ENCODE results near the gene PTGES2. TPM values are rescaled to one million over a fixed set of nuclear protein-coding genes. Genes with fewer than 3 reads are reported as not detected.

The PTGES2 gene
- total RNA-seq, 1 experiment from 2014 or later: 76.8 TPM

DNA sequence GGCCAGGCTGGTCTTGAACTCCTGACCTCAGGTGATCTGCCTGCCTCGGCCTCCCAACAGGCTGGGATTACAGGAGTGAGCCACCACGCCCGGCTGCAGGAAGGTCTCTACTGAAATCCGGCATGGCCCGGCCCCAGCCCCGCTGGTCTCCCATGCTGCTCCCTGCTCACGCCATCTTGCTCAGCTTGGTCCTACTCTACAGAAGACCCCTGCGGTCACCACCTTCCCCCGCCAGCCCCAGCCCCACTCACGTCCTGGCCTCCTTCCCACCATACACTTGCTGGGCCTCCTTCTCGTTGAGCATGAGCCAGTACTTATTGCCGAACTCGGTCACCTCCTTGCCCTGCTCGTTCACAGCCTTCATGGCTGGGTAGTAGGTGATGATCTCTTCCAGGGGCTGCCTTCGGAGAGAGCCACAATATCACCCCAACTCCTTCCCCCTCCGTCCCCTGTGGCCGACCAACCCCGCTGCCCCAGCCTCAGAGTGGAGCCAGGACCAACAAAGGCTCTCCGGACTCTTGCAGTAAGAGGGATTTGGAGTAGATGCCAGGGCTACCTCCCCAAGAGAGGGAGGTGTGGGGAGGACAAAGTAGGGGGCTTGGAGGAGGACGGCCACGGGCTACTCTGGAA, 4.0 kb downstream of the PTGES2 start:
- BruUV-seq (replicated peaks): no TSS peak
- Histone ChIP-seq H3K27me3 (ENCODE audit: control insufficient read depth, insufficient read depth, low read length) (no peaks in the 10 kb centered on the region), H3K4me3 (ENCODE audit: low read depth in 2 of 2, low read length in 2 of 2) (no peak overlapping the region), H3K4me1 (ENCODE audit: control insufficient read depth, insufficient read depth, low read length) (0 out of 2 replicates have a peak, but pooled peaks cover 3% of the 10 kb centered on the region), H3K36me3 (ENCODE audit: control insufficient read depth, insufficient read depth, low read length) (peaks cover under 1% of the 10 kb centered on the region; the same call in 1 of the 2 replicates), H3K9me3 (ENCODE audit: control insufficient read depth, insufficient read depth, low read depth, low read length) (no peaks in the 10 kb centered on the region), H3K27ac (ENCODE audit: low read length) (no peak overlapping the region)
- no peak for DNase-seq (ENCODE audit: low read depth, low spot score)
- no peak for ATAC-seq
- in situ Hi-C loops (cut with HindIII; ENCODE audit: low pct_unique_long_range_greater_than_20kb, low sequenced_read_pairs) (no loop called here), intact Hi-C loops (cut with micrococcal nuclease; ENCODE audit: unreplicated experiment) (no loop called here)
- ChIA-PET CTCF (no interaction called here), POLR2A (no interaction called here)
- TF ChIP-seq POLR2AphosphoS5 (IDR thresholded peaks at IDR 0.05; ENCODE audit: low read depth, low read length) (no peak), SIN3A (IDR thresholded peaks at IDR 0.05; ENCODE audit: borderline replicate concordance, insufficient read depth, low read depth, low read length) (no peak), TCF7L2 (IDR thresholded peaks at IDR 0.05; ENCODE audit: low read depth, low read length) (no peak)
- TF ChIP-seq, protein P1, sequence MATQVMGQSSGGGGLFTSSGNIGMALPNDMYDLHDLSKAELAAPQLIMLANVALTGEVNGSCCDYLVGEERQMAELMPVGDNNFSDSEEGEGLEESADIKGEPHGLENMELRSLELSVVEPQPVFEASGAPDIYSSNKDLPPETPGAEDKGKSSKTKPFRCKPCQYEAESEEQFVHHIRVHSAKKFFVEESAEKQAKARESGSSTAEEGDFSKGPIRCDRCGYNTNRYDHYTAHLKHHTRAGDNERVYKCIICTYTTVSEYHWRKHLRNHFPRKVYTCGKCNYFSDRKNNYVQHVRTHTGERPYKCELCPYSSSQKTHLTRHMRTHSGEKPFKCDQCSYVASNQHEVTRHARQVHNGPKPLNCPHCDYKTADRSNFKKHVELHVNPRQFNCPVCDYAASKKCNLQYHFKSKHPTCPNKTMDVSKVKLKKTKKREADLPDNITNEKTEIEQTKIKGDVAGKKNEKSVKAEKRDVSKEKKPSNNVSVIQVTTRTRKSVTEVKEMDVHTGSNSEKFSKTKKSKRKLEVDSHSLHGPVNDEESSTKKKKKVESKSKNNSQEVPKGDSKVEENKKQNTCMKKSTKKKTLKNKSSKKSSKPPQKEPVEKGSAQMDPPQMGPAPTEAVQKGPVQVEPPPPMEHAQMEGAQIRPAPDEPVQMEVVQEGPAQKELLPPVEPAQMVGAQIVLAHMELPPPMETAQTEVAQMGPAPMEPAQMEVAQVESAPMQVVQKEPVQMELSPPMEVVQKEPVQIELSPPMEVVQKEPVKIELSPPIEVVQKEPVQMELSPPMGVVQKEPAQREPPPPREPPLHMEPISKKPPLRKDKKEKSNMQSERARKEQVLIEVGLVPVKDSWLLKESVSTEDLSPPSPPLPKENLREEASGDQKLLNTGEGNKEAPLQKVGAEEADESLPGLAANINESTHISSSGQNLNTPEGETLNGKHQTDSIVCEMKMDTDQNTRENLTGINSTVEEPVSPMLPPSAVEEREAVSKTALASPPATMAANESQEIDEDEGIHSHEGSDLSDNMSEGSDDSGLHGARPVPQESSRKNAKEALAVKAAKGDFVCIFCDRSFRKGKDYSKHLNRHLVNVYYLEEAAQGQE (IDR thresholded peaks at IDR 0.05; ENCODE audit: insufficient read depth in 1 of 2, low read depth in 2 of 2, low read length in 1 of 2): no peak
- TF ChIP-seq, protein P2, sequence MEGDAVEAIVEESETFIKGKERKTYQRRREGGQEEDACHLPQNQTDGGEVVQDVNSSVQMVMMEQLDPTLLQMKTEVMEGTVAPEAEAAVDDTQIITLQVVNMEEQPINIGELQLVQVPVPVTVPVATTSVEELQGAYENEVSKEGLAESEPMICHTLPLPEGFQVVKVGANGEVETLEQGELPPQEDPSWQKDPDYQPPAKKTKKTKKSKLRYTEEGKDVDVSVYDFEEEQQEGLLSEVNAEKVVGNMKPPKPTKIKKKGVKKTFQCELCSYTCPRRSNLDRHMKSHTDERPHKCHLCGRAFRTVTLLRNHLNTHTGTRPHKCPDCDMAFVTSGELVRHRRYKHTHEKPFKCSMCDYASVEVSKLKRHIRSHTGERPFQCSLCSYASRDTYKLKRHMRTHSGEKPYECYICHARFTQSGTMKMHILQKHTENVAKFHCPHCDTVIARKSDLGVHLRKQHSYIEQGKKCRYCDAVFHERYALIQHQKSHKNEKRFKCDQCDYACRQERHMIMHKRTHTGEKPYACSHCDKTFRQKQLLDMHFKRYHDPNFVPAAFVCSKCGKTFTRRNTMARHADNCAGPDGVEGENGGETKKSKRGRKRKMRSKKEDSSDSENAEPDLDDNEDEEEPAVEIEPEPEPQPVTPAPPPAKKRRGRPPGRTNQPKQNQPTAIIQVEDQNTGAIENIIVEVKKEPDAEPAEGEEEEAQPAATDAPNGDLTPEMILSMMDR (IDR thresholded peaks at IDR 0.05): no peak

DNA sequence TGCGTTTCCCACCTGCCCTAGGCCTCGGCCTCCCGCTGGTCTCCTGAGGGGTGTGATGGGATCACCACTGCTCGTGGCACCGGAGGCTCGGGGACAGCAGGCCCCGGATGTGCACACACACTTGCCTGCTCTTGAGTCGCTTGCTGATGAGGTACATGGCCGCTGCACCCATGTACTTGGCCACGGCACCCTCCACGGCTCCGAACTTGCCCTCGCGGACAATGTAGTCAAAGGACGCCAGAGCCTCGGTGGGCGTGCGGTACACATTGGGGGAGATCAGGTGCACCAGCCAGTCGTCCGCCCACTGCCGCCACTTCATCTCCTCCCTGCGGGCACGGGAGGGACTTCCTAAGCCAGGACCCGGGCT, 4.7 kb downstream of the PTGES2 start:
- no peaks in the 10 kb centered on the region for H3K27me3 ChIP-seq (ENCODE audit: control insufficient read depth, insufficient read depth, low read length)
- in situ Hi-C loops (cut with HindIII; ENCODE audit: low pct_unique_long_range_greater_than_20kb, low sequenced_read_pairs) (no loop called here), intact Hi-C loops (cut with micrococcal nuclease; ENCODE audit: unreplicated experiment) (no loop called here)
- no peaks in the 10 kb centered on the region; the same call in 1 of the 2 replicates for H3K36me3 ChIP-seq (ENCODE audit: control insufficient read depth, insufficient read depth, low read length)
- no peak overlapping the region for H3K27ac ChIP-seq (ENCODE audit: low read length)
- POLR2A ChIA-PET: no interaction called here
- no peaks in the 10 kb centered on the region for H3K9me3 ChIP-seq (ENCODE audit: control insufficient read depth, insufficient read depth, low read depth, low read length)
- DNase-seq (ENCODE audit: low read depth, low spot score): no peak
- peaks cover 3% of the 10 kb centered on the region; the same call in 1 of the 2 replicates for H3K4me1 ChIP-seq (ENCODE audit: control insufficient read depth, insufficient read depth, low read length)
- ATAC-seq: no peak
- TF ChIP-seq TCF7L2 (IDR thresholded peaks at IDR 0.05; ENCODE audit: low read depth, low read length) (no peak), SIN3A (IDR thresholded peaks at IDR 0.05; ENCODE audit: borderline replicate concordance, insufficient read depth, low read depth, low read length) (no peak), POLR2AphosphoS5 (IDR thresholded peaks at IDR 0.05; ENCODE audit: low read depth, low read length) (no peak)
- TF ChIP-seq, protein P1 (IDR thresholded peaks at IDR 0.05; ENCODE audit: insufficient read depth in 1 of 2, low read depth in 2 of 2, low read length in 1 of 2): no peak
- TF ChIP-seq, protein P2 (IDR thresholded peaks at IDR 0.05): no peak
- BruUV-seq (replicated peaks): no TSS peak
- CTCF ChIA-PET: no interaction called here
- no peak overlapping the region for H3K4me3 ChIP-seq (ENCODE audit: low read depth in 2 of 2, low read length in 2 of 2)
